ENCODE measurements around the gene TBC1D2B.

DNA sequence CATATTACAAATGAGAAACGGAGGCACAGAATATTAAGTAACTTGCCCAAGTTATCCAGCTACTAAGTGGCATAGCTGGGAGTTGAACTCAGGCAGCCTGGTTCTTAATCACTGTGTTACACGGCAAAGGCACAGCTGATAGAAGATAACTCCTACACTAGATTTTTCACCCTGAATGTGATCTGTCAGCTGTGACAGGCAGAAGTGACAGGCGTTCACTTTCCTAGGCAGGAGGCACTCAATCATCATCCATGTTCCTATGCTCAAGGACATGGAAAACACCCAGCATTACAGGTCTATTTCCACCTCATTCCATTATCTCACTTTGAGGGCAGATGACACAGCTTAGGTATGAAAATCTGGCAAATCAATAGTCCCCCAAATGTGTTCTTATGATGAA is 35.6 kb downstream of the TBC1D2B start:
- TF ChIP-seq JUN (IDR thresholded peaks at IDR 0.05; ENCODE audit: borderline replicate concordance, insufficient read depth, insufficient read length, low read depth) (no peak), CTCF (IDR thresholded peaks at IDR 0.05; ENCODE audit: extremely low read depth in 1 of 2, insufficient read depth in 1 of 2, low read depth in 1 of 2, low read length in 2 of 2) (no peak), EZH2 (IDR thresholded peaks at IDR 0.05; ENCODE audit: borderline replicate concordance, low read depth, low read length, severe bottlenecking) (no peak), POLR2A (IDR thresholded peaks at IDR 0.05; ENCODE audit: low read depth, low read length) (no peak), POLR2AphosphoS5 (IDR thresholded peaks at IDR 0.05; ENCODE audit: insufficient read depth, low read depth, low read length) (no peak)
- TF ChIP-seq, protein P1, sequence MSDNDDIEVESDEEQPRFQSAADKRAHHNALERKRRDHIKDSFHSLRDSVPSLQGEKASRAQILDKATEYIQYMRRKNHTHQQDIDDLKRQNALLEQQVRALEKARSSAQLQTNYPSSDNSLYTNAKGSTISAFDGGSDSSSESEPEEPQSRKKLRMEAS (IDR thresholded peaks at IDR 0.05; ENCODE audit: insufficient read depth, insufficient read length): no peak

All from endothelial cell of umbilical vein (primary cell).